ENCODE results near the gene CHRNA4.

DNA sequence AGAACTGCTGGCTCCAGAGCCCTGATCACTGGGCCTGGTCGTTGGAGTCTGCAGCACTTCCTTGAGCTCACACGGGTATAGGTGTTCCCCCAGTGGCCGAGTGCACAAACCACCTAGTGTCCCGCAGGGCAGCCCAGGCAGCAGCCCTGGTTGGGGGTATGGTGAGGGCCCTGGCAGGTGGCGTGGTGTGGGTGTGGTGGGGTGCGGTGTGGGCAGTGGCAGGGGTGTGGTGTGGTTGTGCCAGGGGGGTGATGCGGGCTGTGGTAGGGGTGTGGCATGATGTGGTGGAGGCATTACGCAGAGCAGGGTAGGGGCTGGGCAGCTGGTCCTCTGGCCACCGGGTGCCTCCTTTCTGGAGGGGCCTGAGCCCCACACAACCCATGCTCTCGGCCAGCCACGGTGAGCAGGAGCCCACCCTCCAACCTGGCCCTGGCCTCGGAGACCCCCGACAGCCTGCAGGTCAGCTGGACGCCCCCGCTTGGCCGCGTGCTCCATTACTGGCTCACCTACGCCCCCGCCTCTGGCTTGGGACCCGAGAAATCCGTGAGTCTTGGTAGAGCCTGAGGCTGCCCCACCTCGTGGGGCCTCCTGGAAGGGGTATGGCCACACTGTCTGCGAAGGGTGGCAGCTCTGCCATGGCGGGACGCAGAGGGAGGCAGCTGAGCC lies 47.7 kb downstream of the CHRNA4 start:
- TF ChIP-seq POLR2A (IDR thresholded peaks at IDR 0.05): no peak
- TF ChIP-seq CTCF (IDR thresholded peaks at IDR 0.05): no peak

Measured in right lobe of liver (tissue), 4 donors.